Kidney (tissue), 14 donors: ENCODE measurements around the gene NXPH2. TPM values are rescaled to one million over a fixed set of nuclear protein-coding genes. Genes with fewer than 3 reads are reported as not detected.

Experiments
- DNase-seq, 5 donors: peaks; one replicate each; pipeline ENCODE4 v3.0.0-alpha.2; 2013 to 2020
- FAIRE-seq: peaks from 2 replicates; lab custom pipeline; 2012; peaks lifted over from hg19 to GRCh38; lab: Jason Lieb, UNC
- H3K27ac ChIP-seq, 2 donors: one replicate each; pipeline ENCODE4 v1.7.0; 2013; ENCODE audit warnings: low read depth in 2 of 2, low read length in 2 of 2, inconsistent platforms in 1 of 2
- H3K27me3 ChIP-seq: one replicate; pipeline ENCODE4 v1.7.1; 2013; ENCODE audit warnings: low read length, inconsistent platforms; ENCODE audit not compliant: control insufficient read depth, insufficient read depth
- H3K36me3 ChIP-seq, 3 donors: one replicate each; pipeline versions ENCODE4 v1.7.0 to v1.7.1; 2013; ENCODE audit warnings: low read length in 3 of 3, control low read depth in 1 of 3, inconsistent platforms in 1 of 3; ENCODE audit not compliant: insufficient read depth in 3 of 3, control insufficient read depth in 2 of 3
- H3K4me1 ChIP-seq, 3 donors: one replicate each; pipeline versions ENCODE4 v1.7.0 to v1.7.1; 2013; ENCODE audit warnings: low read length in 3 of 3, inconsistent platforms in 1 of 3, low read depth in 1 of 3; ENCODE audit not compliant: control insufficient read depth in 2 of 3, insufficient read depth in 2 of 3
- H3K4me3 ChIP-seq, 3 donors: one replicate each; pipeline versions ENCODE4 v1.7.0 to v1.8.1; 2013; ENCODE audit warnings: low read length in 3 of 3, control low read depth in 1 of 3, inconsistent platforms in 1 of 3
- H3K9ac ChIP-seq, 3 donors: one replicate each; pipeline versions ENCODE4 v1.7.0 to v1.7.1; 2013; ENCODE audit warnings: low read length in 3 of 3, control low read depth in 1 of 3, inconsistent platforms in 1 of 3
- H3K9me3 ChIP-seq, 3 donors: one replicate each; pipeline versions ENCODE4 v1.7.0 to v1.7.1; 2013; ENCODE audit warnings: low read length in 3 of 3, control low read depth in 1 of 3, inconsistent platforms in 1 of 3; ENCODE audit not compliant: control insufficient read depth in 2 of 3, insufficient read depth in 1 of 3
- intact Hi-C: fragments of 100-400 bp; cut with DNase I; formaldehyde crosslinking; loops from one replicate; pipeline ENCODE4 v1.11.1; 2022
- polyA plus RNA-seq: library from polyadenylated mRNA; stranded (reverse); fragments of 350-450 nt; fragmentation: Illumina TruSeq; extraction: RNeasy Lipid Tissue Mini Kit (QIAGEN cat#74804); gene quantifications from one replicate; pipeline ENCODE4 v1.2.3, GENCODE V29; 2014; ENCODE audit warnings: low read depth, low replicate concordance; ENCODE audit not compliant: insufficient read depth
- total RNA-seq: library from RNA; stranded (reverse); fragmentation: NEBNext Ultra II Directional; extraction: Animal tissue kit (Norgen Biotek cat#: 25700); gene quantifications from one replicate; pipeline ENCODE4 v1.2.1, GENCODE V29; 2021
- TF ChIP-seq, protein P1 (sequence below): IDR thresholded peaks from 3 replicates; pipeline ENCODE4 v1.5.1; 2012; ENCODE audit warnings: mild to moderate bottlenecking, moderate library complexity, borderline replicate concordance; ENCODE audit not compliant: insufficient read depth; ENCODE audit errors: extremely low read depth
- donor health status: control.
- donor health status: control.
- donor health status: control.
- donor health status: control.
- donor health status: control.
- donor health status: DM: yes; HTN: yes; CAD: no.
- donor health status: Normal renal cell carcinoma (clear cell type).

Gene NXPH2
- total and polyA plus RNA-seq, 2 donors from 2014 or later: 0.57 to 2.2 TPM

- no peaks in the 10 kb centered on the region for H3K27me3 ChIP-seq
- no peak for FAIRE-seq
- TF ChIP-seq, protein P1, sequence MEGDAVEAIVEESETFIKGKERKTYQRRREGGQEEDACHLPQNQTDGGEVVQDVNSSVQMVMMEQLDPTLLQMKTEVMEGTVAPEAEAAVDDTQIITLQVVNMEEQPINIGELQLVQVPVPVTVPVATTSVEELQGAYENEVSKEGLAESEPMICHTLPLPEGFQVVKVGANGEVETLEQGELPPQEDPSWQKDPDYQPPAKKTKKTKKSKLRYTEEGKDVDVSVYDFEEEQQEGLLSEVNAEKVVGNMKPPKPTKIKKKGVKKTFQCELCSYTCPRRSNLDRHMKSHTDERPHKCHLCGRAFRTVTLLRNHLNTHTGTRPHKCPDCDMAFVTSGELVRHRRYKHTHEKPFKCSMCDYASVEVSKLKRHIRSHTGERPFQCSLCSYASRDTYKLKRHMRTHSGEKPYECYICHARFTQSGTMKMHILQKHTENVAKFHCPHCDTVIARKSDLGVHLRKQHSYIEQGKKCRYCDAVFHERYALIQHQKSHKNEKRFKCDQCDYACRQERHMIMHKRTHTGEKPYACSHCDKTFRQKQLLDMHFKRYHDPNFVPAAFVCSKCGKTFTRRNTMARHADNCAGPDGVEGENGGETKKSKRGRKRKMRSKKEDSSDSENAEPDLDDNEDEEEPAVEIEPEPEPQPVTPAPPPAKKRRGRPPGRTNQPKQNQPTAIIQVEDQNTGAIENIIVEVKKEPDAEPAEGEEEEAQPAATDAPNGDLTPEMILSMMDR: no peak
- H3K9ac ChIP-seq: no peak overlapping the region
- intact Hi-C loops: no loop called here
- H3K4me1 ChIP-seq: no peaks in the 10 kb centered on the region
- peak in 2 of 5 donors; percentile 9 to 31 for DNase-seq
- H3K9me3 ChIP-seq: no peaks in the 10 kb centered on the region
- H3K4me3 ChIP-seq: no peak overlapping the region
- H3K27ac ChIP-seq: peak overlapping the region in 1 of 2 donors; percentile 28
- H3K36me3 ChIP-seq: no peaks in the 10 kb centered on the region
Measured at GRCh38 chr2:138640921-138641676, 139.1 kb downstream of the NXPH2 start.

DNA sequence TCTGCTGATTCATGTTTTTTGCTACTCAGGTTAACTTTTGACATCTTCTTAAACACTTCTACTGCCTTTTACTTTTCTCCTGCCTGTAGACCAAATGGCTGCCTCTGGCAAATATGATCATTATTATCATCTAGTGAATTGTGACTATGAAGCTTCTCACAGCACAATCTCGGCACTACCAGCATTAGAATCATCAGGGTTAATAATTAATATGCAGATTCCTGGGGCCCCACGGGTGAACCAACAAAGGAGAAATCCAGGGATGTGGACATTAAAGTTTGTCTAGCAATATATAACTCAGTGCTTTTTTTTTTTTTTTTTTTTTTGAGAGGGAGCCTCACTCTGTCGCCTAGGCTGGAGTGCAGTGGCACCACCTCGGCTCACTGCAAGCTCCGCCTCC, 142.5 kb downstream of the NXPH2 start:
- H3K9ac ChIP-seq: no peak overlapping the region
- no peak for FAIRE-seq
- intact Hi-C loops: no loop called here

DNA sequence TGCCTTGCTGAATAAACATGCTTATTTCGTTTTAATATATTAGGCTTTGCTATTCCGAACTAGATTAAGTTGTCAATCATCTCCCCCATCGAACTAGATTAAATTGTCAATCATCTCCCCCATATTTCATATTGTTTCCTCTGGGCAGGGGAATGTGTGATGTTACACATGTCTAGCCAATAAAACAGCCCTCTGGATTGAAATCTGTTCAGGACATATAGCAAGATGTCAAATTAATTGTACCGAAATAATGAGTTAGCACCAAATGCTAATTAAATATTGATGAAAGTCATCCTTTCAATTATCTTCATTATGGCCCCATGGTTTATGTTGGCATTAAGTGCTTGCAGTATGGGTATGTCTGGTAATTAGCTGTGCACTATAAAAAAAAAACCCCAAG, 143.1 kb downstream of the NXPH2 start:
- Histone ChIP-seq H3K4me3 (no peak overlapping the region), H3K27me3 (no peaks in the 10 kb centered on the region), H3K9me3 (peaks cover 0 to 2% (median 0%) of the 10 kb centered on the region in 3 donors), H3K4me1 (no peaks in the 10 kb centered on the region), H3K27ac (no peak overlapping the region), H3K9ac (no peak overlapping the region), H3K36me3 (no peaks in the 10 kb centered on the region)
- DNase-seq (no peak), FAIRE-seq (no peak)
- TF ChIP-seq, protein P1: no peak
- intact Hi-C loops: no loop called here

More for the DNA sequence above, 142.5 kb downstream of the NXPH2 start:
- no peak for DNase-seq
- Histone ChIP-seq H3K4me1 (no peaks in the 10 kb centered on the region), H3K9me3 (peaks cover 0 to 2% (median 0%) of the 10 kb centered on the region in 3 donors), H3K27me3 (no peaks in the 10 kb centered on the region), H3K4me3 (no peak overlapping the region), H3K27ac (no peak overlapping the region), H3K36me3 (no peaks in the 10 kb centered on the region)
- TF ChIP-seq, protein P1: no peak
